GM10248 (cell line): ENCODE measurements around the gene SYT9.

Experiments
- CTCF ChIA-PET: fragments of 300-600 bp; sonication (Branson Sonifier 250); formaldehyde crosslinking; extraction: SDS; loops from one replicate; lab custom pipeline; 2021; ENCODE audit warnings: antibody characterized with exemption; lab: Yijun Ruan, JAX
- POLR2A ChIA-PET: fragments of 350-650 bp; sonication (Branson Sonifier 250); formaldehyde crosslinking; extraction: SDS; loops from one replicate; lab custom pipeline; 2020; ENCODE audit warnings: antibody characterized with exemption; lab: Yijun Ruan, JAX
- DNase-seq: peaks from one replicate; pipeline ENCODE4 v3.0.0; 2012; ENCODE audit errors: extremely low spot score
- TF ChIP-seq, protein P1 (sequence below): IDR thresholded peaks from 2 replicates; pipeline ENCODE4 v1.5.1; 2012; ENCODE audit warnings: mild to moderate bottlenecking, low read depth; ENCODE audit errors: extremely low read depth, missing control alignments, control extremely low read depth

SYT9 gene

DNA sequence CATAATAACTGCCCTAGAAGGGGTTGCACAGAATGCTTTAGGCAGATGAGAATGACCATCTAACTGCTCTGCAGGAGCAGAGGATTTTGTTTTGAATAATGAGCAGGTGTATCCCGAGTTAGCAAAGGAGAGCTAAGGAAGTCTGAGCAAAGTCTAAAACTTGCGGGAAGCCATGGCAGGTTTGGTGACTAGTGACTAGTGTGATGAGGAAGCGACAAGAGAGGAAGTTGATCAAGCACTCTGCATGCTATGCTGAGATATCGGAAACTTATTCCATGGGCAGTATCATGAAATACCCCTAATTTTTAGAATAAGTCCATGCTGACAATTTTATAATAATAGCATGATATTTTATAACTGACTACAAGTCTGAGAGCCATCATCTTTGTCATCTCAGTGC is 246.5 kb downstream of the SYT9 start:
- TF ChIP-seq, protein P1, sequence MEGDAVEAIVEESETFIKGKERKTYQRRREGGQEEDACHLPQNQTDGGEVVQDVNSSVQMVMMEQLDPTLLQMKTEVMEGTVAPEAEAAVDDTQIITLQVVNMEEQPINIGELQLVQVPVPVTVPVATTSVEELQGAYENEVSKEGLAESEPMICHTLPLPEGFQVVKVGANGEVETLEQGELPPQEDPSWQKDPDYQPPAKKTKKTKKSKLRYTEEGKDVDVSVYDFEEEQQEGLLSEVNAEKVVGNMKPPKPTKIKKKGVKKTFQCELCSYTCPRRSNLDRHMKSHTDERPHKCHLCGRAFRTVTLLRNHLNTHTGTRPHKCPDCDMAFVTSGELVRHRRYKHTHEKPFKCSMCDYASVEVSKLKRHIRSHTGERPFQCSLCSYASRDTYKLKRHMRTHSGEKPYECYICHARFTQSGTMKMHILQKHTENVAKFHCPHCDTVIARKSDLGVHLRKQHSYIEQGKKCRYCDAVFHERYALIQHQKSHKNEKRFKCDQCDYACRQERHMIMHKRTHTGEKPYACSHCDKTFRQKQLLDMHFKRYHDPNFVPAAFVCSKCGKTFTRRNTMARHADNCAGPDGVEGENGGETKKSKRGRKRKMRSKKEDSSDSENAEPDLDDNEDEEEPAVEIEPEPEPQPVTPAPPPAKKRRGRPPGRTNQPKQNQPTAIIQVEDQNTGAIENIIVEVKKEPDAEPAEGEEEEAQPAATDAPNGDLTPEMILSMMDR: no peak
- ChIA-PET CTCF (interaction anchor here (1.1 to 5.6 kb wide), 2 partner anchors 13 to 26 kb away, joined by 3 to 28 read pairs; partner anchors contain the start of gene PPFIBP2), POLR2A (no interaction called here)
- DNase-seq: no peak

DNA sequence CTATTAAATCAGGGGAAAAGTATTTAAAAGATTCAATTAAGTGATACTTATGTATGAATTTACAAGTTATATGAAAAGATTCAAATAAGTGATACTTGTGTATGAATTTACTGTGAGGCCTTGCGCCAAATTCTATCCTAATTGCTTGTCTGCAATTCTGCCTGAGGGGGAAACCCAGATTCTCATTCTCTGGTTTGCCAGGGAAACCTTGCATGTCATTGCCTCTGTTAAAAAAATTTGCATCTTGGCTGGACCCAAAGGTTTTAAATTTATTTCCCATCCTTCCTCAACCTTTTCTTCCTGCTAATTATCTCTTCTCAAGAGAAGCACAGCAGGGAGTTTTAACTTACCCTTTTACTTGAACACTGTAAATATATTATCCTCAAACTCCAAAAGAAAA is 247.4 kb downstream of the SYT9 start:
- ChIA-PET POLR2A (no interaction called here), CTCF (interaction anchor here (1.1 to 3.6 kb wide), 2 partner anchors 13 to 27 kb away, joined by 3 to 29 read pairs; partner anchors contain the start of gene PPFIBP2)
- DNase-seq: no peak
- TF ChIP-seq, protein P1: no peak

DNA sequence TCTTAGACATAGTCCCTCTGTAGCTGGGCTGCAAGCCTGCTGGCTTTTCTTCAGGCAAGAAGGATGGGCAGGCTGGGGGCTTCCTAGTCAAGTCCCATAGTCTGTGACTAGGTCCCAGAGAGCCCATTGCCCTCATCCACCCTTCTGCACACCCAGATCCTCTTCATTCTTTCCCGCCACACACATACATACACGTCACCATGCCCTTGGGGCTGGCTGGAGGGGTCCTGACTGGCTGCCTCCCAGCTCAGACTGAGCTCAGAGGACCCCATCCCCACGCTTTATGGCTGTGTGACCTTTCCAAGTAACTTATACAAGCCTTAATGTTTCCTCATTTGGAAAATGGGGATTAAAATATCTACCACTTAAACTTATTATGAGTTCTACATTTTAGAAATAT is 248.5 kb downstream of the SYT9 start:
- no peak for DNase-seq
- TF ChIP-seq, protein P1: no peak
- POLR2A ChIA-PET: no interaction called here
- CTCF ChIA-PET: interaction anchor here (1.0 to 3.6 kb wide), 3 partner anchors 8 to 165 kb away, joined by 3 to 29 read pairs (median 5); partner anchors contain the start of gene PPFIBP2

DNA sequence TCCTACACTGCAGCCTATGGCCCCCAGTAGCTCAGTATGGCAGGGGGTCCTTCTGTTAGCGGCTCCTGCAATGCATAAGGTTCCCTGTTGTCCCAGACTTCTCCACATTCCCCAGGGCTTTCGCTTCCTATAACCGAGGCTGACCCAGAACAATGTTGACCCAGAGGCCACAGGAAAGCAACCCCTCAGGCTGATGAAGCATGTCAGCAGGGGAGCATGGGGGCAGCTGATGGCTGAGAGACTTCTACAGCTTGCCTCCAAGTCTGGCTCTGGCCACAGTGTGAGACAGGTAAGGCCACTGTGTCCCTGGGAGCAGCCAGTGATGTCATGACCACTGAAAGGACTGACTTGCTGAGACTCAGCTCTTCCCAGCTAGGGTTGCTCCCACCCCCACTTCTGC is 249.5 kb downstream of the SYT9 start:
- ChIA-PET CTCF (interaction anchor here (1.0 to 3.6 kb wide), 3 partner anchors 9 to 164 kb away, joined by 3 to 29 read pairs (median 5); partner anchors contain the start of gene PPFIBP2), POLR2A (interaction anchor here (1.0 kb wide), 1 partner anchor 10 kb away, joined by 3 read pairs; no protein-coding TSS in a partner anchor)
- TF ChIP-seq, protein P1: no peak
- DNase-seq: no peak

DNA sequence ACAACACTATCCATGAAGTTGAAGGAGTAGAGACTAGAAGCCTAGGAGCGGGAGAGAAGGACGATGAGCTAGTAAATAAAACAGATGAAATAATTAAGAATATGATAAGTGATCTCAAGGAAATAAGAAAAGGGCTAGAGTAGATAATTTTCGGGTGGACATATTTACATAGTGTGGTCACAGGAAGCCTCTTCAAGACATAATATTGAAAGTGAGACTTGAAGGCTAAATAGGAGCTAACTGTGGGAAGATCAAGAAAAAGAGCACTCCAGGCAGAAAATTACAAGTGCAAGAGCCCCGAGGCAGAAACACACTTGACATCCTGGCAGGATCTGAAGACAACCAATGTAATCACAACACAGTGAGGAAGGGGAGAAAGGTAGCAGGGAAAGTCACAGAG is 250.2 kb downstream of the SYT9 start:
- ChIA-PET CTCF (interaction anchor here (0.7 to 3.6 kb wide), 3 partner anchors 10 to 1123 kb away, joined by 3 to 29 read pairs (median 5); partner anchors contain the start of gene PPFIBP2), POLR2A (interaction anchor here (1.0 kb wide), 1 partner anchor 9 kb away, joined by 3 read pairs; no protein-coding TSS in a partner anchor)
- DNase-seq: no peak
- TF ChIP-seq, protein P1: no peak

DNA sequence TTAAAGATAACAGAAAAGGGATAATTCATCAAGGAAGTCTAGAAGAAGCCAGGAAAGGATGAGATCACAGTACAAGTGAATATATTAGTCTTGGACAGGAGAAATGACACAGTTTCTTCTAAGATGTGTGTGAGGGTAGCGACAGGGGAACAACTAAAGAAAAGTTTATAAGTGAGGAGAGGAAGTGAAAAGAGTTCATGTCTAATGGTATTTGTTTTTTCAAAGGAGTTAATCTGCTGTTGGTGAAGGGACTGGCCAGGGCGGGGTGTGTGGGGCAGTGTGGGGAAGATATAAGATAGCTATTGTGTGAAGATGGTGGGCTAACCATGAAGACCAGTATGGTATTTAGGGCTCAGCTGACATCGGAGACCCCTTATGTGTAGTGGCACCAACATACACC is 254.5 kb downstream of the SYT9 start:
- TF ChIP-seq, protein P1: no peak
- CTCF ChIA-PET: interaction anchor here (1.0 to 3.1 kb wide), 5 partner anchors 13 to 408 kb away, joined by 3 to 9 read pairs (median 3); no protein-coding TSS in a partner anchor
- POLR2A ChIA-PET: interaction anchor here (0.5 kb wide), 1 partner anchor 168 kb away, joined by 3 read pairs; no protein-coding TSS in a partner anchor
- DNase-seq: no peak
